CD14-positive monocyte (primary cell): ENCODE results near the gene GRAMD1A. TPM values are rescaled to one million over a fixed set of nuclear protein-coding genes. Genes with fewer than 3 reads are reported as not detected.

Experiments
- DNase-seq, 3 donors: peaks; one replicate each; pipeline ENCODE4 v3.0.0-alpha.2; 2011 to 2022
- H2AFZ ChIP-seq: 2 replicates; pipeline ENCODE4 v1.6.0; 2012; ENCODE audit warnings: mild to moderate bottlenecking, low read depth, low read length, inconsistent platforms; ENCODE audit not compliant: insufficient read depth, poor library complexity, severe bottlenecking
- H3K27ac ChIP-seq, 2 donors: 1 replicate in 1 of 2; 2 replicates in 1 of 2; pipeline ENCODE4 v1.5.1; 2012 to 2013; ENCODE audit warnings: low read length in 2 of 2, control low read depth in 1 of 2, inconsistent platforms in 1 of 2, low read depth in 1 of 2, mild to moderate bottlenecking in 1 of 2
- H3K27me3 ChIP-seq, 2 donors: one replicate each; pipeline versions ENCODE4 v1.6.0 to v1.6.1; 2011 to 2013; ENCODE audit warnings: low read length in 2 of 2; ENCODE audit not compliant: control insufficient read depth in 2 of 2, insufficient read depth in 2 of 2
- H3K36me3 ChIP-seq, 2 donors: replicated peaks in 1 of 2; 1 replicate in 1 of 2; 2 replicates in 1 of 2; pipeline versions ENCODE4 v1.5.1 to v1.6.1; 2012 to 2013; ENCODE audit warnings: low read length in 2 of 2, control low read depth in 1 of 2, inconsistent platforms in 1 of 2, mild to moderate bottlenecking in 1 of 2; ENCODE audit not compliant: insufficient read depth in 2 of 2, control insufficient read depth in 1 of 2
- H3K4me1 ChIP-seq, 2 donors: 1 replicate in 1 of 2; 2 replicates in 1 of 2; pipeline versions ENCODE4 v1.5.1 to v1.6.1; 2012 to 2013; ENCODE audit warnings: low read length in 2 of 2, control low read depth in 1 of 2, inconsistent platforms in 1 of 2, mild to moderate bottlenecking in 1 of 2, moderate library complexity in 1 of 2; ENCODE audit not compliant: insufficient read depth in 2 of 2, control insufficient read depth in 1 of 2
- H3K4me2 ChIP-seq: replicated peaks from 2 replicates; pipeline ENCODE3; 2012; ENCODE audit warnings: low read length, moderate library complexity, mild to moderate bottlenecking; ENCODE audit not compliant: poor library complexity, severe bottlenecking; ENCODE audit errors: extremely low read depth
- H3K4me3 ChIP-seq, 3 experiments: fragments of 200-600 bp in 1 of 3; sonication (generic) in 1 of 3; replicated peaks in 1 of 3; 1 replicate in 2 of 3; 2 replicates in 1 of 3; pipeline ENCODE4 v1.5.1; 2011 to 2013; ENCODE audit warnings: low read length in 3 of 3, mild to moderate bottlenecking in 3 of 3, control low read depth in 2 of 3, low read depth in 2 of 3, inconsistent platforms in 1 of 3, moderate library complexity in 1 of 3
- H3K79me2 ChIP-seq: 2 replicates; pipeline ENCODE4 v1.6.0; 2012; ENCODE audit warnings: mild to moderate bottlenecking, control low read depth, inconsistent platforms, low read length, moderate library complexity; ENCODE audit not compliant: insufficient read depth
- H3K9ac ChIP-seq: 2 replicates; pipeline ENCODE4 v1.6.0; 2017; ENCODE audit warnings: low read length, mild to moderate bottlenecking; ENCODE audit not compliant: insufficient read depth, poor library complexity, severe bottlenecking
- H3K9me3 ChIP-seq, 2 donors: replicated peaks in 1 of 2; 1 replicate in 1 of 2; 2 replicates in 1 of 2; pipeline versions ENCODE4 v1.5.1 to v1.6.1; 2012 to 2013; ENCODE audit warnings: low read length in 2 of 2, control low read depth in 1 of 2; ENCODE audit not compliant: control insufficient read depth in 1 of 2, insufficient read depth in 1 of 2
- H4K20me1 ChIP-seq: 2 replicates; pipeline ENCODE4 v1.6.0; 2012; ENCODE audit warnings: mild to moderate bottlenecking, low read length, control low read depth, moderate library complexity; ENCODE audit not compliant: insufficient read depth
- H3K27ac Mint-ChIP-seq, 7 donors: one replicate each; pipeline ENCODE4 v1.8.0; 2020; ENCODE audit warnings: mild to moderate bottlenecking in 7 of 7, mixed read lengths in 7 of 7, moderate library complexity in 6 of 7, inconsistent platforms in 2 of 7
- H3K27me3 Mint-ChIP-seq, 3 donors: one replicate each; pipeline ENCODE4 v1.8.0; 2021 to 2022; ENCODE audit warnings: low read depth in 3 of 3, mild to moderate bottlenecking in 3 of 3, mixed read lengths in 3 of 3, moderate library complexity in 3 of 3, inconsistent platforms in 1 of 3
- H3K36me3 Mint-ChIP-seq, 2 donors: one replicate each; pipeline ENCODE4 v1.8.0; 2020; ENCODE audit warnings: mixed read lengths in 2 of 2, inconsistent platforms in 1 of 2, mild to moderate bottlenecking in 1 of 2
- H3K4me1 Mint-ChIP-seq: one replicate; pipeline ENCODE4 v1.8.0; 2020; ENCODE audit warnings: mild to moderate bottlenecking, mixed read lengths
- H3K4me3 Mint-ChIP-seq, 2 donors: one replicate each; pipeline ENCODE4 v1.8.0; 2020; ENCODE audit warnings: mild to moderate bottlenecking in 2 of 2, mixed read lengths in 2 of 2, moderate library complexity in 1 of 2
- H3K9me3 Mint-ChIP-seq, 7 donors: one replicate each; pipeline ENCODE4 v1.8.0; 2020 to 2022; ENCODE audit warnings: mixed read lengths in 7 of 7, mild to moderate bottlenecking in 6 of 7, moderate library complexity in 6 of 7, inconsistent platforms in 2 of 7
- CTCF ChIP-seq: fragments of 200-600 bp; IDR thresholded peaks from one replicate; pipeline ENCODE4 v1.8.0; 2022; ENCODE audit warnings: antibody characterized with exemption, mild to moderate bottlenecking
- WGBS: methylation state at CpG from one replicate; pipeline ENCODE4 v1.1.5; 2013; ENCODE audit warnings: missing lambda C conversion rate; ENCODE audit not compliant: insufficient coverage; 5-methylcytosine and 5-hydroxymethylcytosine counted together
- intact Hi-C, 2 donors: fragments of 100-400 bp; cut with micrococcal nuclease; formaldehyde crosslinking; loops; one replicate each; pipeline versions ENCODE4 v1.15.0 to v1.15.1; 2023
- polyA plus RNA-seq, 3 donors: library from polyadenylated mRNA; depleted of rRNA in 1 of 3; unstranded in 2 of 3; stranded (reverse) in 1 of 3; fragments of 300-500 nt in 2 of 3; fragments of >200 nt in 1 of 3; fragmentation: Illumina TruSeq in 2 of 3; gene quantifications; 1 replicate in 2 of 3; 2 replicates in 1 of 3; pipeline ENCODE4 v1.2.3, GENCODE V29; 2012 to 2021

Gene GRAMD1A
- polyA plus RNA-seq, 3 donors, result 9.3 to 73.9 (median 15.1) TPM

- Histone ChIP-seq H3K4me2 (no peak overlapping the region), H3K27me3 (no peaks in the 10 kb centered on the region), H4K20me1 (no peaks in the 10 kb centered on the region), H3K9ac (no peak overlapping the region), H3K4me3 (no peak overlapping the region), H3K4me1 (peaks cover 15 to 17% of the 10 kb centered on the region in 2 donors), H3K27ac (no peak overlapping the region), H3K9me3 (peaks cover 4% of the 10 kb centered on the region in 2 donors), H3K79me2 (no peaks in the 10 kb centered on the region), H3K36me3 (no peaks in the 10 kb centered on the region), H2AFZ (no peak overlapping the region)
- Mint-ChIP-seq H3K9me3 (peaks cover 3 to 13% (median 9%) of the 10 kb centered on the region in 7 donors), H3K4me3 (no peak overlapping the region), H3K36me3 (no peaks in the 10 kb centered on the region), H3K27ac (no peak overlapping the region), H3K4me1 (peaks cover 18% of the 10 kb centered on the region), H3K27me3 (peaks cover 2 to 6% (median 4%) of the 10 kb centered on the region in 3 donors)
- TF ChIP-seq CTCF, result no peak
- WGBS, result 100% methylated on average over 1 of the region's 4 CpGs
- DNase-seq, result no peak
- intact Hi-C loops, result no loop called here
Observed at GRCh38 chr19:34983786-34984185, 16.3 kb upstream of the GRAMD1A start.

- Mint-ChIP-seq H3K27ac (no peak overlapping the region), H3K4me3 (no peak overlapping the region), H3K9me3 (peaks cover 3 to 13% (median 9%) of the 10 kb centered on the region in 7 donors), H3K36me3 (no peaks in the 10 kb centered on the region), H3K27me3 (peaks cover 2 to 6% (median 2%) of the 10 kb centered on the region in 3 donors), H3K4me1 (peaks cover 23% of the 10 kb centered on the region)
- H3K79me2 ChIP-seq, result no peaks in the 10 kb centered on the region
- no peak overlapping the region for H3K27ac ChIP-seq
- no peak overlapping the region for H3K9ac ChIP-seq
- WGBS, result no CpG with 5 or more reads among the region's 3 CpGs
- DNase-seq, result no peak
- no peaks in the 10 kb centered on the region for H3K36me3 ChIP-seq
- peaks cover 15 to 22% of the 10 kb centered on the region in 2 donors for H3K4me1 ChIP-seq
- no peak overlapping the region for H3K4me3 ChIP-seq
- intact Hi-C loops, result no loop called here
- H4K20me1 ChIP-seq, result no peaks in the 10 kb centered on the region
- no peak overlapping the region for H3K4me2 ChIP-seq
- H2AFZ ChIP-seq, result no peak overlapping the region
- H3K9me3 ChIP-seq, result peaks cover 4% of the 10 kb centered on the region in 2 donors
- H3K27me3 ChIP-seq, result no peaks in the 10 kb centered on the region
- no peak for TF ChIP-seq CTCF
Observed at GRCh38 chr19:34984287-34984686, 15.8 kb upstream of the GRAMD1A start.
